GM13976 (cell line): ENCODE data around the gene TMEM86A.

Source experiments
- DNase-seq: peaks from one replicate; pipeline ENCODE4 v3.0.0; 2012; ENCODE audit warnings: low spot score
- in situ Hi-C: fragments of 300-500 bp; cut with MboI; formaldehyde crosslinking; loops from one replicate; pipeline ENCODE4 v1.12.0; 2022; ENCODE audit warnings: low sequenced_read_pairs, mixed read lengths, inconsistent platforms; ENCODE audit not compliant: unreplicated experiment
- TF ChIP-seq, protein P1 (sequence below): IDR thresholded peaks from 2 replicates; pipeline ENCODE4 v1.5.1; 2012; ENCODE audit warnings: borderline replicate concordance, mild to moderate bottlenecking; ENCODE audit not compliant: insufficient read depth; ENCODE audit errors: extremely low read depth, missing control alignments, control extremely low read depth

The TMEM86A gene

GRCh38 chr11:18714443-18714780 lies 15.8 kb downstream of the TMEM86A start:
- in situ Hi-C loops = no loop called here
- TF ChIP-seq, protein P1, sequence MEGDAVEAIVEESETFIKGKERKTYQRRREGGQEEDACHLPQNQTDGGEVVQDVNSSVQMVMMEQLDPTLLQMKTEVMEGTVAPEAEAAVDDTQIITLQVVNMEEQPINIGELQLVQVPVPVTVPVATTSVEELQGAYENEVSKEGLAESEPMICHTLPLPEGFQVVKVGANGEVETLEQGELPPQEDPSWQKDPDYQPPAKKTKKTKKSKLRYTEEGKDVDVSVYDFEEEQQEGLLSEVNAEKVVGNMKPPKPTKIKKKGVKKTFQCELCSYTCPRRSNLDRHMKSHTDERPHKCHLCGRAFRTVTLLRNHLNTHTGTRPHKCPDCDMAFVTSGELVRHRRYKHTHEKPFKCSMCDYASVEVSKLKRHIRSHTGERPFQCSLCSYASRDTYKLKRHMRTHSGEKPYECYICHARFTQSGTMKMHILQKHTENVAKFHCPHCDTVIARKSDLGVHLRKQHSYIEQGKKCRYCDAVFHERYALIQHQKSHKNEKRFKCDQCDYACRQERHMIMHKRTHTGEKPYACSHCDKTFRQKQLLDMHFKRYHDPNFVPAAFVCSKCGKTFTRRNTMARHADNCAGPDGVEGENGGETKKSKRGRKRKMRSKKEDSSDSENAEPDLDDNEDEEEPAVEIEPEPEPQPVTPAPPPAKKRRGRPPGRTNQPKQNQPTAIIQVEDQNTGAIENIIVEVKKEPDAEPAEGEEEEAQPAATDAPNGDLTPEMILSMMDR = no peak
- no peak for DNase-seq

- in situ Hi-C loops = no loop called here
- TF ChIP-seq, protein P1 = no peak
Measured at GRCh38 chr11:18715476-18715875, 16.9 kb downstream of the TMEM86A start.

DNA sequence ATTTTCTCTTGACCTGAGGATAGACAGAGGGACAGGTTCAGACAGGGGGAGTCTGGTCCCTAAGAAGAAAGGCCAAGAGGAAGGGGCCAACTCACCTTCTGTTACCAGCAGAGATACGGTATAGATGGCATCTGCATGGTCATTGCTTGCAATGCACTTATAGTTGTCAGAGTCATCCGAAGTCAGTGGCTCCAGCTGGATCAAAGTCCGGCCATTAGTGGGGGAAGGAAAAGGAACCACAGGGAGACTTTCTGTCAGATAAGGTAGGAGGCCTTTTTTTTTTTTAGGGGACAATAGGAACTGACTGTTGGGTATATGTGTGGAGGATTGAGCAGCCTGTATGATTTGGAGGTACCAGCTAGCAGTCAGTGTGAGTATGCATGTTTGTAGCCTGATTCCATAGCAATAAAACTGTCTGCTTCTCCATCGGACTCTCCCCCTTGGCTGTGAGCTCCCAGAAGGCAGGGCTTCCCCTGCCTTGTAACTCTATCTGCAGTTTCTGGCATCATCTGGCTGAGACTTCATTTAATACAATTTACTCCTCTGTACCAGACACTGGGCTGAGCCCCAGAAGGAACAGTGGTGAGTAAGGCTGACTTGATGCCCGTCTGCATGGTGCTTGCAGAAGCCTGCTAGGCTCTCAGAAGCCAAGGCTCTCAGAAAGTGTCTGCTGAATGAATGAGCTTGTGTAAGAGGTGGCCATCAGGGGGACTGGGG lies 21.7 kb downstream of the TMEM86A start:
- in situ Hi-C loops = no loop called here

More at GRCh38 chr11:18715476-18715875, 16.9 kb downstream of the TMEM86A start:
- no peak for DNase-seq

DNA sequence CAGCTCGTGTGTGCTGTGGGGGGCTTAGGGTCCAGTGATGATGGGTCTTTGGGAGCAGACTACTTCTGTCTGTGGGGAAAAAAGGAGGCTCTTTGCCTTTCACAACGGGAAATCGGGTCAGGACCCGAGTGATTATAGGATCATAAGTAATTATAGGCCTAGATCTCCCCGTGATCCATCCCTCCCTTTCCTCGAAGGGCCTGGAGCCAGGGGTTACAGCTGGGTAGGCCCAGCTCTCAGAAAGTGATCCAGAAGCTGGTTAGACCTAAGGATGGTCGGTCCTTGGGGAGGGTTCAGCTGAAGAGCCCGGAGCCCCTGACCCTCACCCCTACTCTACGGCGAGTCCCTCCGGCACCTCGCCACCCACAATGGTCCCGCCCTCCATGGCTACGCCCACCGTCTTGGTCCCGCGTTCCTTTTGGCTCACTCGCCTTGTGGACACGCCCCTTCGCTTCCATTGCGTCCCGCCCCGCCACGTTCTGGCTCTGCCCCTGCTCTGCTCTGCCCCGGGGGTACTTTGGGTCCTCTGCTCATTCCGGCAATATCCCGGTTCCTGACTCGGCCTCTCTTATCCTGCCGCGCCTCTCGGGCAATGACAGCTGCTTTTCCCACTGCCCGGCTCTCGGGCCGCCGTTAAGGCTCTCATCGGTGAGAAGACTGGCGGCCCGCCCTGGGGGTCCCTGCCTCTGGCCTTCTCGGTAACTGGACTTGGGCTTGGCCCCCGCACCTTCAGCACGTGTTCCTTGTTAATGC lies 22.4 kb downstream of the TMEM86A start:
- TF ChIP-seq, protein P1 = no peak
- in situ Hi-C loops = no loop called here
- peak; percentile 78 for DNase-seq

More for the DNA sequence above, 21.7 kb downstream of the TMEM86A start:
- TF ChIP-seq, protein P1 = no peak
- DNase-seq = no peak

GRCh38 chr11:18721561-18722292 lies 23.1 kb downstream of the TMEM86A start:
- peak; percentile 77 for DNase-seq
- in situ Hi-C loops = no loop called here
- TF ChIP-seq, protein P1 = peak; percentile 79

- DNase-seq = no peak
- TF ChIP-seq, protein P1 = no peak
- in situ Hi-C loops = no loop called here
Measured at GRCh38 chr11:18722293-18722637, 23.7 kb downstream of the TMEM86A start.
